RWPE1 (cell line): ENCODE results near the gene DNAAF5.
A peak's percentile ranks its signal among the peaks of the same experiment; 100 is the strongest.

ENCODE experiments used
- CTCF ChIA-PET: fragments of 350-600 bp; sonication (Branson Sonifier 250); formaldehyde crosslinking; extraction: SDS; loops from one replicate; lab custom pipeline; 2021; lab: Yijun Ruan, JAX
- POLR2A ChIA-PET: fragments of 400-600 bp; formaldehyde crosslinking; extraction: SDS; loops from one replicate; lab custom pipeline; 2020; ENCODE audit warnings: antibody characterized with exemption; ENCODE audit not compliant: low non-redundant PET; lab: Yijun Ruan, JAX
- DNase-seq: peaks from one replicate; pipeline ENCODE4 v3.0.0; 2012; ENCODE audit warnings: low spot score
- H3K27ac ChIP-seq: fragments of 450-650 bp; 2 replicates; pipeline ENCODE4 v1.5.1; 2017
- CTCF ChIP-seq: fragments of 450-650 bp; conservative IDR thresholded peaks from 2 replicates; pipeline ENCODE4 v1.5.1; 2017; ENCODE audit warnings: low read depth, mild to moderate bottlenecking

Gene DNAAF5

GRCh38 chr7:726084-726853 is at the start of gene DNAAF5:
Gene DNAAF5 (plus strand): TSS chr7:726699. CDS start chr7:726721, 22 bp downstream.
- DNase-seq: peak; percentile 87
- CTCF ChIA-PET: no interaction called here
- POLR2A ChIA-PET: no interaction called here
- H3K27ac ChIP-seq: peak within 1 kb of the TSS; percentile 76
- no peak for TF ChIP-seq CTCF

- CTCF ChIA-PET: no interaction called here
- H3K27ac ChIP-seq: no peak overlapping the region
- TF ChIP-seq CTCF: no peak
- no peak for DNase-seq
- POLR2A ChIA-PET: no interaction called here
Measured at GRCh38 chr7:676972-677385, 49.5 kb upstream of the DNAAF5 start.

- TF ChIP-seq CTCF: no peak
- no peak for DNase-seq
- ChIA-PET CTCF (no interaction called here), POLR2A (no interaction called here)
- H3K27ac ChIP-seq: no peak overlapping the region
Measured at GRCh38 chr7:680411-681127, 45.9 kb upstream of the DNAAF5 start.

GRCh38 chr7:681551-682307 is 44.8 kb upstream of the DNAAF5 start:
- POLR2A ChIA-PET: no interaction called here
- no peak for TF ChIP-seq CTCF
- CTCF ChIA-PET: interaction anchor here (0.6 to 0.7 kb wide), 3 partner anchors 10 to 19 kb away, joined by 3 to 4 read pairs (median 3); no protein-coding TSS in a partner anchor
- H3K27ac ChIP-seq: no peak overlapping the region
- no peak for DNase-seq

GRCh38 chr7:682810-683209 is 43.7 kb upstream of the DNAAF5 start:
- ChIA-PET CTCF (no interaction called here), POLR2A (no interaction called here)
- TF ChIP-seq CTCF: no peak
- DNase-seq: no peak
- H3K27ac ChIP-seq: no peak overlapping the region

GRCh38 chr7:683526-684205 is 42.8 kb upstream of the DNAAF5 start:
- H3K27ac ChIP-seq: no peak overlapping the region
- ChIA-PET CTCF (no interaction called here), POLR2A (no interaction called here)
- TF ChIP-seq CTCF: no peak
- DNase-seq: no peak
